GM18867 (cell line): ENCODE measurements around the gene SLC35F3.

Experiments
- ATAC-seq: cut with Tn5 transposase; IDR thresholded peaks from one replicate; pipeline ENCODE4 v1.9.1; 2021; ENCODE audit warnings: mild to moderate bottlenecking, moderate library complexity; ENCODE audit not compliant: unreplicated experiment

SLC35F3 gene

DNA sequence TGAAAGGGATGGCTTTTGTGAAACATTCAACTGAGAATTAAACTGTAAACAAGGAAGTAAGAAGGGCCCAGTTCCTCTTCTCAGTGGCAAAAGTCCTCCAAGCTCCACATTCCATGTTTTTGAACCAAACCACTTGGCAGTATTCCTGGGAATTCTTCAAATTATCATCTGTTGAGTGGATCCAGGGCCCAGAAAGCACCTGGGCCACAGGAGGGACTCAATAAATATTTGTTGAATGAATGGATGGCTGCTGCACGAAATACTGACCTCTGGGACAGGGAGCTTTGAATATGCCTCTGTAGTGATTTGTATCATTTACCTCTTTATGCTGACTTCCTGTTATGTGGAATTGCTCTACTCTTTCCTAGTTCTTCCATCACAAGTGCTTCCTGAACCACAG, 4.7 kb downstream of the SLC35F3 start:
- no peak for ATAC-seq

DNA sequence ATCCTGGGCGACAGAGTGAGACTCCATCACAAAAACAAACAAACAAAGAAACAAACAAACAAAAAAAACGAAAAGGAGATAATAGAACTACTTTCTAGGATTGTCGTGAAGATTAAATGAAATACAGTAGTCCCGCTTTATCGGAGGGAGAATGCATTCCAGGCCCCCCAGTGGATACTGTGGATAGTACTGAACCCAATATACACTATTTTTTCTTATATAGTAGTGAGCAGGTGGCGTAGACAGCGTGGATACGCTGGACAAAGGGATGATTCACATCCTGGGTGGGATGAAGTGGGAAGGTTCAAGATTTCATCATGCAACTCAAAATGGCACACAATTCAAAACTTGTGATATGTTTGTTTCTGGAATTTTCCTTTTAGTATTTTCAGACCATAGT, 8.0 kb downstream of the SLC35F3 start:
- no peak for ATAC-seq

DNA sequence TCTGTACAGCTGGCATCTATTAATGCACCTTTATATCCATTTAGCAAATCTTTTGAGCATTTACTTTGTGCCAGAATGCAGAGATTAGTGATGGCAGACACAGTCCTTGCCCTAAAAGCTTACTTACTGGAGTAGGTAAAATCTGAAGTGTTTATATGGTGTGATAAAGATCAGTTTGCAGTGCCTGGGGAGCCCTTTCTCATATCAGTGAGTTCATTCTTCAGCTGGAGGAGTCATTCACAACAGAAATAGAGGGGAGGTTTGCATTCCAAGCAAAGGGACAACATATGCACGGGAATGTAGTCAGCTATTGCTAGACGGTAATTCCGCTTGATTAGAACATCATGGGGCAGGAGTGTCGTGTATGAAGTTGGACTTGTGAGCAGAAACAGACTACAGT, 8.4 kb downstream of the SLC35F3 start:
- no peak for ATAC-seq

DNA sequence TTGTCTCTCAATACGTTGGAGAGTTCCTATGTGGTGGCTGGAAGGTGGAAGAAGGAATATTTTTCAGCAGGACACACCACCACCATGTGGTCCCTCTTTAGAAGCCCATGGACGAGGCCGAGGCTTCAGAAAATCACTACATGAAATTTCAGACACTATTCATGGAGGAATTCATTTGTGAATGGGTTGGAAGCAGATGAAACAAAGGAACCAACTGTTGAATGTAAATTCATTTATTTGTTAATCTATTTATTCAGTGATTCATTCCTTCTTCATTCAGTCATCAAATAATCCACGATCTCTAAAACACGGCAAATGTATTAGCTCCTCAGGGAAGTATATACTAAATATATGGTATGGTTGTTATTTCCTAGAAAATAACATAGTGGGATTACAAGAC, 12.2 kb downstream of the SLC35F3 start:
- ATAC-seq: no peak

DNA sequence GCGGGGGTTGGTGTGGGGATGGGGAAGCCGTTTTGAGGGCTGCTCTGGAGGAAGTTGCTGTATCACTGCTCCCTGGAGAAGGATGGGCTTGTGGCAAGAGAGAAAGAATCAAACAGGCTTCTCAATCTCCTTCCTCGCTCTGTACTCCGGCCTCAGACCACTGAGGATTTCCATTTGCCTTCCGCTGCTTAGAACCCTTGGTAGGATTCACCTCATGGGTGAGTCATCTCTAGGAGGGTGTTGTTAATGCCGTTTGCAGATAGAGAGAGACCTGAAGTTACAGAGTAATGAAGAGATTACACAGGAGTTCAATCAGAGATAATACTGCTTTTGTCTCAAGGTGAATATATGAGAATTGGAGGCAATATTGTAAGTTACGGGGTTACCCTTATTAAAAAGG, 15.3 kb downstream of the SLC35F3 start:
- no peak for ATAC-seq

DNA sequence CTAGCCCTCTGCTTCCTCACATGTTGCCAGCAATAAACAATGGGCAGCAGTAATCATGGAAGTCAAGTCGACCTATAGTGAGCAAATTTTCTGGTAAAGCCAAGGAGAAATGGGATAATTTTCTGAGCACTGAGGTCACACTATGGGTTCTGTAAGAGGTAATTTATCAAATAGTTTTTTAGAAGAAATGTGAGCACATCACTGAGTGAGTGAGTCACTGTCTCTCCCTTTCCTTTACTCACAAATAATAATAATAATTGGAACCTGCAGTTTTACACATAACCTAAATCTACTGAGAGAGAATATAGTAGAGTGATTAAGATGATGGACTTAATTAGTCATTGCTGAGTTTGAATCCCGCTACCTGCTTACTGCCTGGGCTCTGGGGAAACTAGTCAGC, 23.6 kb downstream of the SLC35F3 start:
- ATAC-seq: no peak

DNA sequence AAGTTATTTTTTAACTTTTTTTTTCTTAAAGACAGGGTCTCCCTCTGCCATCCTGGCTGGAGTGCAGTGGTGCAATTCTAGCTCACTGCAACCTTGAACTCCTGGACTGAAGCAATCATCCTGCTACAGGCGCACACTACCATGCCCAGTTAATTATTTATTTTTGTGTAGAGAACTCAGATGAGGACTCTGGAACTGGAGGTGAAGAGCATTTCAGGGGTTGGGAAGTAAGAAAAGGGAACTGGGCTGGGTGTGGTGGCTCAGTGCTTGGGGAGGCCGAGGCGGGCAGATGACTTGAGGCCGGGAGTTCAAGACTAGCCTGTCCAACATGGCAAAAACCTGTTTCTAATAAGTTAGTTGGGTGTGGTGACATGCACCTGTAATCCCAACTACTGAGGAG, 28.9 kb downstream of the SLC35F3 start:
- no peak for ATAC-seq

DNA sequence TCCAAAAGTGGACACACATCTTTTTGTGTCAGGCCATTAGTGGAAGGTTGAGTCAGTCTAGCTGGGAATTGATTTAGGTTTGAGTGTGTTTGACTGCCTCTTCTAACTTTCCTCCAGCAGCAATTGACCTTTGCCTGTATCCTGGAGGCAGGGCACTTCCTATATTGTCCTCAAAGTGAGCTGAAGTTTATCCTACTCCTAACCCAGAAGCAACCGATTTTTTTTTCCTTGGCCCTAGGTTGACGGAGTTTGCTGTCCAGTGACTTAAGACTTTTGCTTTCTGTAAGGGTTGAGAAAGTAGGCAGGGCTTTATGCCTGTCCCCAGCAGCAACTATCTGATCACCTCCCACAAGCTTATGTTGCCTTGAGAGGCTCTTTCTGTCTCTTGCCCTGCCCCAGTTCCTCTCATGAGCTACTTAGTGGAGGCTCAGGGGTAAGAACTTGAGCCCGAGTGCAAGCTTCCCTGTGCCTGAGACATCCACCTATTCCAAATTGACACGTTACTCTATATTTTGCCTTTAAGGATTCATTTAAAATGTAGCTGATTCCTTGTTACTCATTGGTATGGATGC, 30.9 kb downstream of the SLC35F3 start:
- no peak for ATAC-seq

DNA sequence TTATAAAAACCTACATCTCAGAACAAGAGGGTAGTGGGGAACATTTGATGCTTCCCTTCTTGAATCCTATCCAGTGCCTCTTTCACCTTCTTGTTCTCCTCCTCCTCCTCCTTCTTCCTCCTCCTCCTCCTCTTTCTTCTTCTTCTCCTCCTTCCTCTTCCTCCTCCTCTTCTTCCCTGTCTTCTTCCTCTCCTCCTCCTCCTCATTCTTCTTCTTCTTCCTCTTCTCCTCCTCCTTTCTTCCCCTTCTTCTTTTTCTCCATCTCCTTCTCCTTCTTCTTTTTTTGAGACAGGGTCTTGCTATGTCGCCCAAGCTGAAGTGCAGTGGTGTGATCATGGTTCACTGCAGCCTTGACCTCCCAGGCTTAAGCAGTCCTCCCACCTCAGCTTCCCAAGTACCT, 31.9 kb downstream of the SLC35F3 start:
- ATAC-seq: no peak

DNA sequence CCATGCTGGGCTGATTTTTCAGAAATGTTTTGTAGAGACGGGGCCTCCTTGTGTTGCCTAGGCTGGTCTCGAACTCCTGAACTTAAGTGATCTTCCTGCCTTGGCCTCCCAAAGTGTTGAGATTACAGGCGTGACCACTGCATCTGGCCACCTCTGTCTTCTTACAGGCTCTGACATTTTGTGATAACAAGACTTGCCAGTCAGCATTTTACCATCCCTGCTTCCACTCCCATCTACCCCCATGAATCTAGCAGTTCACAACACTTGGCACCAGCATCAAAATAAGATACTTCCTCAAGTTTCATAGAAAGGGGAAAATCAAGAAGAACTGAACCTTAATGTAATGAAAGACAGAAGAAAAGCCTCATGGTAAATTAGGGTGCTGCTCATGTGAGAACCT, 32.4 kb downstream of the SLC35F3 start:
- ATAC-seq: no peak

DNA sequence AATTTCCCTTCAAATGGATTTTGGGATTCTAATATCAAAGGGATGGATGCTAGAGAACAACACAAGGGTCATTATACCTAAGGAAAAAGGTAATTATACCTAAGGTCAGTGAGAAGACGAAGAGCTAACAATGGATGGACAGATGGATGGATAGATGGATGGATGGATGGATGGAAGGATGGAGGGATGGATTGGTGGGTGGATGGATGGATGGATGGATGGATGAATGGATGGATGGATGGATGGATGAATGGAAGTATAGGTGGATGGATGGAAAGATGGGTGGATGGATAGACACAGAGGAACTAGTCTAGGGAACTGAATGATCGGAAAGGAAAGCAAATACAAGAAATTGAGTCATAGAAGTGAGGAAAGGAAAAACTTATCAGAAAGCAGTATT, 34.0 kb downstream of the SLC35F3 start:
- ATAC-seq: no peak

DNA sequence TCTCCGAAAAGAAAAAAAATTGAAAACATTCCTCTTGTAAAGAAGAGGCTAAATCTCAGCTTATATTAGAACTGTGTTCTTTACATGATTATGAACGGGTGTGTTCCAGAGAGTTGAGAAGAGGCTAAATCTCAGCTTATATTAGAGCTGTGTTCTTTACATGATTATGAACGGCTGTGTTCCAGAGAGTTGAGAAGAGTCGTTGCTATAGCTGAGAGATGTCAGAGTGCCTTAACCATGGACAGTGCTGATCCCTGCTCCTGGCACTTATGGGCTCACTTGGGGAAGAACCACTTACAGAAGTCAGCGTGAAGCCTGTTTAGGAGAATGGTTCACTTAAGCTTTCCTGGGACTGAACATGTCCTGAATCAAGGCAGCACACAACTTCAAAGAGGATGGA, 35.0 kb downstream of the SLC35F3 start:
- ATAC-seq: no peak

DNA sequence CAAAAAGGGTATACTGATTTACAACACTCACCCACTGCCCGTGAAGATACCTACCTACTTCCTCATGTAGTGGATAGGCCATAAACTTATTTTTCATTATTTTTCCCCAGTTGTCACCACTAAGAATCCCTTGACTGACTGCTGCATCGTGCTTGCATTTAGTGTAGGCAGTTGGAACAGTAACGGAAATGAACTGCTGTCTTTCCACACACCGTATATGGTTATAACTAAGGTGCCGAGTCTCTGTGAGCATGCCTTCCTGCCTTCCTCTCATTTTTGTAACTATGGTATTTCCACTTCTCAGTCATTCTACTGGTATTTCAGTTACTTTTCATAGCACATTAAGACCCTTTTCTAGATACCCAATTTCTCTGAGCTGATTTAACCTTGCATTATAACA, 36.4 kb downstream of the SLC35F3 start:
- ATAC-seq: no peak

DNA sequence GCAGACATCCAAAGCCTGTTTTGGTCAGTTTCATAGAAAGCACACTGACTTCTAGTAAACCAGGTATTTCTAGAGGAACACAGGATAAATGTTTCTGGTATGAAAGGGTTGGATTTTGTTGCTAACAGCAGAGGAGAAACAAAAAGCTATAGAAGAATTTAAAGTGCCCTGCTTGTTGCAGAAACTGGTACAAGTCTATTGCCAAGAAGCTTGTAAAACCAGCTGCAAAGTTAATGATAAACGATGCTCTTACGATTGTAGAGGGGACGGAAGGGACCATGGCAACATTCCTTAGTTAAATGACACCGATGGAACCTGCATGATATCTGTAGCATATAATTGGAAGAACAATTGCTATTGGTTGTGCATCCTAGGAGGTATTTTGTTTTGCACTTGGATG, 40.1 kb downstream of the SLC35F3 start:
- ATAC-seq: no peak

DNA sequence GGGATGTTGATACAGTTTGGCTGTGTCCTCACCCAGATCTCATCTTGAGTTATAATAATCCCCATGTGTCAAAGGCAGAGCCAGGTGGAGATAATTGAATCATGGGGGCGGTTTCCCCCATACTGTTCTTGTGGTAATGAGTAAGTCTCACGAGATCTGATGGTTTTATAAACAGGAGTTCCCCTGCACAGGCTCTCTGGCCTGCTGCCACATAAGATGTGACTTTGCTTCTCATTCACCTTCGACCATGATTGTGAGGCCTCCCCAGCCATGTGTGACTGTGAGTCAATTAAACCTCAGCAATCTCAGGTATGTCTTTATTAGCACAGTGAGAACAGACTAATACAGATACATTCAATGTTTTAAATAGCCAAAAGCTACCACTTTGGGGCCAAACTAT, 41.1 kb downstream of the SLC35F3 start:
- ATAC-seq: no peak

DNA sequence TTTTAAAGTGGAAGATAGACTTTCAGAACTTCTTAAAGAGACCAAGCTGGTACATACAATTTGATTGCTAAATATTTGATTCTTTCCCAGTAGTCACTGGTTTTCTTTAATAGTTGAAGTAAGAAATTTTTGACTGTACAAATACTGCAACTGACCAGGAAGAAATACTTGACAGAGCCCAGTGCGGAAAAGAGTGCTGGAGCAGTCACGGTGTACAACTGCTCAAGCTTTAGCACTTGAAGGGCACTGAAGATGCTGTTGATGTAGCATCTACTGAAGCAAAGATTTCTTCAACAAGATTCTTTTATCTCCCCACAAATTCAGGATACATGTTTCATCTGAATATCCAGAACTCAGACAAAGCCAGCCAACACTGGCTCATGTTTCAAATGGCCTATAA, 41.5 kb downstream of the SLC35F3 start:
- ATAC-seq: no peak

DNA sequence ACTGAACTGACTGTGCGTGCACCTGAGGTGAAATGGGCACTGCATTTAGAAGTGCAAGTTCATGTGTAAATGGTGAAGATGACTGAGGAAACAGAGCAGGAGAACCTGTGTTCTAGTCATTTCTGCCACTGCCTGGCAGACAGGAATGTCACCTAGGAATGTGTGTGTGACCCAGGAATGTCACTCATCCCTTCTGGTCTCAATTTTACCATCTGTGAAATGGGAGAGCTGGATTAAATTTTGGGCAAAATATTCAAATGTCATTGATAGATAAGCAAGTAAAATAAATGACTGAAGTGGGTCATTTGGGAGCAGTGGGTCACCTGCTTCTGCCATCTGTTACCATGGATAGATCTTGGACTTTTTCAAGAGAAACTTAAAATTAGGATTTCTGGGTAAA, 42.2 kb downstream of the SLC35F3 start:
- ATAC-seq: no peak

DNA sequence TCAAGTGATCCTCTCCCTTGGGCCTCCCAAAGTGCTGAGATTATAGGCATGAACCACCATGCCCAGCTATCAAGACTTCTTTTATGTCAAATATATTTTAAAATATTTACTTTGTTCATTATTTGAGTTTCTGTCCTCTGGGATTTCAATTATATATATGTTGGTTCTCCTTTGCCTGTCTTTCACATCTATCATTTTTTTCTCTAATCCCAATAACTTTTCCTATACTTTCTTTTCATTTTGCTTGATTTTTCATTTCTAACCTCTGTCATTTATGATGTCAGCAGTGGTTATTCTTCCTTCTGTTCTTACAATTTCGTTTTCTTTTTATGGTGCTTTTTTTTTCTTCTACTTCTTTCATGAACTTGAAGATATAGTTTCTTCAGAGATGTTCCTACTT, 47.3 kb downstream of the SLC35F3 start:
- no peak for ATAC-seq

DNA sequence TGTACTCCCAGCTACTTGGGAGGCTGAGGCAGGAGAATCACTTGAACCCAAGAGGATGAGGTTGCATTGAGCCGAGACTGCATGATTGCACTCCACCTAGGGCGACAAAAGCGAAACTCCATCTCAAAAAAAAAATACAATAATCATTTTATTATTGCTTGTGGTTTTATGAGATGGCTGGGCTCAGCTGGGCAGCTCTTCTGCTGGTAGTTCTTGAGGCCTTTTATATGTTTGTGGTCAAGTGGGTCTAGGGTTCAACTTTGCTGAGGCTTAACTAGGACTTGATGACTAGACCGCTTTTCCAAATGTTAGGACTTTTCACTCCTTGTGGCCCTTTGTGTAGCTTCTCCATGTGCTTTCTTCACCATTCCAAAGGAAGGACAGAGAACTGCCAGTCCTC, 53.2 kb downstream of the SLC35F3 start:
- ATAC-seq: no peak

DNA sequence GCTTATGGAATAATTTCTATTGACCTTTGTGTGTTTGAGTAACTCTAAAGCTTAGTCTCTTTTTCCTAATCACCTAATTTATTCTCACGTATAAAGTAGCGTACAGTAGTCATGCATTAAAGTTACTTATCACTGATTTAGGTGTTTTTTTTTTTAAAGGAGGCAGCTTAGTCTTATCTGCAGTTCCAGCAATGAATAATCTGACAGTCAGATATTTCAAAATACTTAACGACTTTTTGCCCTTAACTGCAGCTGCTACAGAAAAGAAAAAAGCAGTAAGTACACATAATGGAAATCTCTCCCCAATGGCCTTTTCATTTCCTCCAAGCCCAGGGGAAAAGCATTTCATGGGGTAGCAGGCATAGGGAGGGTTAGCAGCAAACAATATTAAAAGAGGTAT, 54.6 kb downstream of the SLC35F3 start:
- no peak for ATAC-seq

DNA sequence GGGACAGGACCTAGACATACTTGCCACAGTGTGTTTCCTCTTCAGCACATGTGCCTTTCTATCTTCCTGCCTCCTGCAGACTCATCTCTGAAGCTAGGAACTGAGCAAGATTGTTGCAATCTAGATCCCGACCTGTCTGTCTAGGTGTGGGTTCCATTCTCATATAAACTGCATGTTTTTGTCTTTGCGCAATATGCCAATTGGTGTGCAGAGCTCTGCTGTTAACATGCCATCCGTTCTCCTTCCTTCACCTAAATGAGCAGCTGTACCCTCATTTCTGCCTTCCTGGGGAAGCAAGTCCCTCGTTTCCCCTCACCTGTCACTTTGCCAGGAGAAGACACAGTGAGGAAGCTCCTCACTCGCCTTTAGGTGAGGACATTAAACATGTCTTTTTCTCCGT, 55.5 kb downstream of the SLC35F3 start:
- no peak for ATAC-seq

DNA sequence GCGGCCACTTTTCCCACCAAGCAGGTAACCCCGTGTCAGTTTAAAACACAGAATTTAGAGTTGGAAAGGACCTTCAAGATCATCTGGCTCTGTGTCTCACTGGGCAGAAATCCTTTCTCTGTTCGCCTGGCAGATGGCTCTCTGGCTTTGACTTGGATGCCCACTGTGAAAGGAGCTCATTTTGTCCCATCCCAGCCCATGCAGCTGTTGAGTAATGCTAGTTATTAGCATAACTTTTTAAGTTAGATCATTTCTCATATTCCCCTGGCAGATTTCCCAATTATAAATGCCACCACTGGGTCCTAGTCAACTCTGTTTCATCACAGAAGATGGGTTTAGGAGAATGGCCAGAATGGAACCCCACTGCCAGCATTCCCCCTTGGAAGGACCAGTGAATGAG, 55.9 kb downstream of the SLC35F3 start:
- ATAC-seq: no peak

DNA sequence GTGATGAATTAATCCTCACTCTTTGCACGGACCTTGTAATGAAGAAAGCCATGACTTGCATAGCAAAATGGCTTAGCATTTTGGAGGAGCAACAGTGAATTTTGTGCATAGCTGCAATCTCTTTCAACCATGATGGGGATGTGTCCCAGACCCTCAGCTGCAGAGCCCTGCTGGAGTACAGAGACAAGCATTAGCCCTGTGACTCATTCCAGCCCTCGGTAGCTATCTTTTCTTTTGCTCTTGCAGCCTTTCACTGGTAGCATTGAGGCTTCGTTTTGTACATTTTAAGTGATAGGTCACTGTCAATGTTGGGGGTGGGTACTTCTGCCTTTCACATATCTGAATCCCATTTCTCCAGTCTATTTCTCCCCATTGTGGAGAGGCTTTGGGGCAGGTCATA, 58.4 kb downstream of the SLC35F3 start:
- no peak for ATAC-seq

DNA sequence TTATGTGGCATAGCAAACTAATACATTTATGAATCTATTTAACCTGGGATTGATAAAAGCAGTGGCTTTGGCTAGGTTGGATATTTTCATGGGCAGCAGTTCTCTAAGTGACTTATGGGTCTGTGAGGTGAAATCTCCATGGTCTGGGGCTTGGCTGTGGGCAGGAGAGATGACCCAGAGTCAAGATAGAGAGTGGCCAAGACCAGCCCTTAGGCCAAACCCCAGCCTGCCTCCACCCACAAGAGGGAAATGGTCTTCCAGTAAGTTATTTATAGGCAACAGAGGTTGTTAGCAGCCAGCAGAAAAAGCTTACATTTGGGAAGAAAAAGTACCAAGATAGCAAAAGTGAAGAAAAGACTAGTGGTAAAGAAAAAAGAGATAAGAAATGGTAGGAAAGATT, 61.4 kb downstream of the SLC35F3 start:
- ATAC-seq: no peak
